HepG2 (cell line): ENCODE results near the gene TAGAP.

Experiments
- CTCF ChIP-seq: sonication (generic); formaldehyde crosslinking; IDR thresholded peaks from 2 replicates; pipeline ENCODE4 v1.5.0; 2020; ENCODE audit warnings: mild to moderate bottlenecking, missing genetic modification reagents, moderate library complexity
- ETV5 ChIP-seq: IDR thresholded peaks from 2 replicates; pipeline ENCODE4 v1.6.1; 2018; ENCODE audit warnings: missing biosample characterization, missing genetic modification reagents, inconsistent platforms, borderline replicate concordance
- EZH2 ChIP-seq: conservative IDR thresholded peaks from 2 replicates; pipeline ENCODE4 v1.6.1; 2012; ENCODE audit warnings: mild to moderate bottlenecking, low read depth, low read length, moderate library complexity
- KDM5B ChIP-seq: sonication (generic); formaldehyde crosslinking; IDR thresholded peaks from 2 replicates; pipeline ENCODE4 v1.4.0; 2020; ENCODE audit warnings: missing genetic modification reagents, mild to moderate bottlenecking, borderline replicate concordance
- MTERF4 ChIP-seq: sonication (generic); formaldehyde crosslinking; IDR thresholded peaks from 2 replicates; pipeline ENCODE4 v1.8.0; 2023; ENCODE audit warnings: mild to moderate bottlenecking, missing genetic modification reagents
- PPARG ChIP-seq: conservative IDR thresholded peaks from 2 replicates; pipeline ENCODE4 v1.6.1; 2016; ENCODE audit warnings: missing biosample characterization, missing genetic modification reagents
- SMAD9 ChIP-seq: sonication (generic); formaldehyde crosslinking; IDR thresholded peaks from 2 replicates; pipeline ENCODE4 v1.5.1; 2020; ENCODE audit warnings: mild to moderate bottlenecking, missing genetic modification reagents
- SMC3 ChIP-seq: IDR thresholded peaks from 2 replicates; pipeline ENCODE4 v1.6.1; 2011; ENCODE audit warnings: low read length, improper control_type of control experiment
- SNAI1 ChIP-seq: sonication (generic); formaldehyde crosslinking; IDR thresholded peaks from 2 replicates; pipeline ENCODE4 v1.5.0; 2020; ENCODE audit warnings: mild to moderate bottlenecking, missing genetic modification reagents, borderline replicate concordance
- ZNF510 ChIP-seq: sonication (generic); formaldehyde crosslinking; IDR thresholded peaks from 2 replicates; pipeline ENCODE4 v1.4.0; 2020; ENCODE audit warnings: low read depth, mild to moderate bottlenecking, missing genetic modification reagents

GRCh38 chr6:159059885-159060506, 15.2 kb upstream of the TAGAP start:
- TF ChIP-seq ETV5 (CRISPR knock-in tag): no peak
- no peak for TF ChIP-seq ZNF510
- TF ChIP-seq EZH2: no peak
- TF ChIP-seq PPARG (CRISPR knock-in tag): no peak
- TF ChIP-seq KDM5B: no peak
- no peak for TF ChIP-seq SNAI1 (CRISPR knock-in tag)
- TF ChIP-seq SMAD9 (CRISPR knock-in tag): no peak
- TF ChIP-seq CTCF (CRISPR knock-in tag): no peak
- TF ChIP-seq MTERF4: no peak
- TF ChIP-seq SMC3: no peak
